Tibial nerve (tissue), 4 donors: ENCODE data around the gene DRICH1.

Source experiments
- EP300 ChIP-seq, 2 donors: sonication (generic); formaldehyde crosslinking; IDR thresholded peaks; one replicate each; pipeline ENCODE4 v1.6.1; 2017; ENCODE audit warnings: antibody characterized with exemption in 2 of 2, mild to moderate bottlenecking in 1 of 2
- POLR2A ChIP-seq, 2 donors: fragments of 450-650 bp; IDR thresholded peaks; one replicate each; pipeline ENCODE4 v1.6.1; 2017; ENCODE audit warnings: antibody characterized with exemption in 2 of 2, mild to moderate bottlenecking in 2 of 2, moderate library complexity in 2 of 2
- TF ChIP-seq, protein P1 (sequence below), 5 experiments: fragments of 200-600 bp in 3 of 5; fragments of 450-650 bp in 2 of 5; sonication (generic) in 3 of 5; IDR thresholded peaks; one replicate each; pipeline ENCODE4 v1.5.1; 2016 to 2019; ENCODE audit warnings: antibody characterized with exemption in 5 of 5, mild to moderate bottlenecking in 3 of 5, moderate library complexity in 2 of 5

DNA sequence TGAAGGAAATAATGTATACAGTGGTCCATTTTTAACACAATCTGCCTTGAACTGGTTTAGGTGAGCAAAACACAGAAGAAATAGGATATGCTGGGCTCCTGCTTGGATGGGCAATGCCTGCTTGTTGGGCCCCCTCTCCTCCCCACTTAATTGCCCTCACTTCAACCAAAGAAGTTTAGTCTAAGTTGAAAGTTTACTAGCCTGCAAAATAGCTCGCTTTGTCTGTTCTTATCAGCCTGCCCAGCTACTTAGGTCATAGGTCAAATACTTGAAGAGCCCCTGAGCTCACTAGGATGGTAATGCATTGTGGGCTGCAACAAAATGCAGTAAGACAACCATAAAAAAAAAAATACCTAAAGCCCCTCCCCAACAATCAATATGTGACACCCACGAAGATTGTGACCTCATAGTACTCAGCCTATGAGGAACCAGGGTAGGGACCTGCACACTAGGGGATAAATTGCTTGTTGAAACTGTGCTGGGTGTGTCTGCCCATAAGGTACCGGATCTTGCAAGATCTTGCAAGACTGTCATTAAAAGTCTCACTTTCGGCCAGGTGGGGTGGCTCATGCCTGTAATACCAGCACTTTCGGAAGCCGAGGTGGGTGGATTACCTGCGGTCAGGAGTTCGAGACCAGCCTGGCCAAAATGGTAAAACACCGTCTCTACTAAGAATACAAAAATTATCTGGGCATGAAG lies 10.9 kb downstream of the DRICH1 start:
- TF ChIP-seq, protein P1, sequence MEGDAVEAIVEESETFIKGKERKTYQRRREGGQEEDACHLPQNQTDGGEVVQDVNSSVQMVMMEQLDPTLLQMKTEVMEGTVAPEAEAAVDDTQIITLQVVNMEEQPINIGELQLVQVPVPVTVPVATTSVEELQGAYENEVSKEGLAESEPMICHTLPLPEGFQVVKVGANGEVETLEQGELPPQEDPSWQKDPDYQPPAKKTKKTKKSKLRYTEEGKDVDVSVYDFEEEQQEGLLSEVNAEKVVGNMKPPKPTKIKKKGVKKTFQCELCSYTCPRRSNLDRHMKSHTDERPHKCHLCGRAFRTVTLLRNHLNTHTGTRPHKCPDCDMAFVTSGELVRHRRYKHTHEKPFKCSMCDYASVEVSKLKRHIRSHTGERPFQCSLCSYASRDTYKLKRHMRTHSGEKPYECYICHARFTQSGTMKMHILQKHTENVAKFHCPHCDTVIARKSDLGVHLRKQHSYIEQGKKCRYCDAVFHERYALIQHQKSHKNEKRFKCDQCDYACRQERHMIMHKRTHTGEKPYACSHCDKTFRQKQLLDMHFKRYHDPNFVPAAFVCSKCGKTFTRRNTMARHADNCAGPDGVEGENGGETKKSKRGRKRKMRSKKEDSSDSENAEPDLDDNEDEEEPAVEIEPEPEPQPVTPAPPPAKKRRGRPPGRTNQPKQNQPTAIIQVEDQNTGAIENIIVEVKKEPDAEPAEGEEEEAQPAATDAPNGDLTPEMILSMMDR (IDR thresholded peaks at IDR 0.05), result no peak
- TF ChIP-seq POLR2A (IDR thresholded peaks at IDR 0.05) (no peak), EP300 (IDR thresholded peaks at IDR 0.05) (no peak)
